Neutrophil (primary cell): ENCODE results near the gene GNAS-AS1.

ENCODE experiments used
- H3K27ac ChIP-seq: fragments of 200-600 bp; sonication (generic); 2 replicates; pipeline ENCODE4 v1.5.1; 2016; ENCODE audit warnings: mild to moderate bottlenecking, moderate library complexity
- H3K27me3 ChIP-seq: fragments of 200-600 bp; sonication (generic); 2 replicates; pipeline ENCODE4 v1.6.0; 2016; ENCODE audit warnings: mild to moderate bottlenecking
- H3K36me3 ChIP-seq: fragments of 200-600 bp; sonication (generic); 2 replicates; pipeline ENCODE4 v1.5.1; 2017
- H3K4me1 ChIP-seq, 2 experiments: fragments of 200-600 bp in 1 of 2; sonication (generic) in 1 of 2; 1 replicate in 1 of 2; 2 replicates in 1 of 2; pipeline versions ENCODE4 v1.5.1 to v1.6.1; 2013 to 2016; ENCODE audit warnings: low read depth in 1 of 2, low read length in 1 of 2, mild to moderate bottlenecking in 1 of 2, moderate library complexity in 1 of 2; ENCODE audit not compliant: control insufficient read depth in 1 of 2, insufficient read depth in 1 of 2
- H3K4me3 ChIP-seq, 2 experiments: fragments of 200-600 bp in 1 of 2; sonication (generic) in 1 of 2; 1 replicate in 1 of 2; 2 replicates in 1 of 2; pipeline ENCODE4 v1.5.1; 2013 to 2016; ENCODE audit warnings: low read depth in 1 of 2, low read length in 1 of 2, mild to moderate bottlenecking in 1 of 2, moderate library complexity in 1 of 2
- H3K9me3 ChIP-seq: fragments of 200-600 bp; sonication (generic); 2 replicates; pipeline ENCODE4 v1.5.1; 2016
- TF ChIP-seq, protein P1 (sequence below): fragments of 200-600 bp; sonication (generic); IDR thresholded peaks from 2 replicates; pipeline ENCODE4 v1.5.1; 2016; ENCODE audit warnings: antibody characterized with exemption

GNAS-AS1 gene

DNA sequence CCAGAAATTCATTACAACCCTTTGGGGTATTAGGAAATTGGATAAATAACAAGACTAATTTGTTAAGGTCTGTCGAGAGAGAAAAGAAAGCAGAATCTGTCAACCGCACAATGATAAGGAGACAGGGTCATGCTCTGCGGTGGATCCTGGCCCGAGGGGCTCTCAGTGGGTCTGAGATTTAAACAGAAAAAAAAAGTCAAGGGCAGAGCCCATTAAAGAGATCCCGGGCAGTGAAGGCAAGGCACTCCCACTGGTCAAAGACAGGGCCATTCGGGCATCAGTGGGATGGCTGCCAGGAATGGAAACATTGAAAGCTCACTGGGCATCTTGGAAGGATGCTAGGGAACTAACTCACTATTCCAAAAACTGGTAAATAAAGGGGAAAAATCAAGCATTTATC is 77.9 kb downstream of the GNAS-AS1 start:
- Histone ChIP-seq H3K4me1 (no peaks in the 10 kb centered on the region), H3K27ac (no peak overlapping the region), H3K27me3 (peaks cover 35% of the 10 kb centered on the region), H3K36me3 (no peaks in the 10 kb centered on the region), H3K4me3 (no peak overlapping the region), H3K9me3 (no peaks in the 10 kb centered on the region)
- TF ChIP-seq, protein P1, sequence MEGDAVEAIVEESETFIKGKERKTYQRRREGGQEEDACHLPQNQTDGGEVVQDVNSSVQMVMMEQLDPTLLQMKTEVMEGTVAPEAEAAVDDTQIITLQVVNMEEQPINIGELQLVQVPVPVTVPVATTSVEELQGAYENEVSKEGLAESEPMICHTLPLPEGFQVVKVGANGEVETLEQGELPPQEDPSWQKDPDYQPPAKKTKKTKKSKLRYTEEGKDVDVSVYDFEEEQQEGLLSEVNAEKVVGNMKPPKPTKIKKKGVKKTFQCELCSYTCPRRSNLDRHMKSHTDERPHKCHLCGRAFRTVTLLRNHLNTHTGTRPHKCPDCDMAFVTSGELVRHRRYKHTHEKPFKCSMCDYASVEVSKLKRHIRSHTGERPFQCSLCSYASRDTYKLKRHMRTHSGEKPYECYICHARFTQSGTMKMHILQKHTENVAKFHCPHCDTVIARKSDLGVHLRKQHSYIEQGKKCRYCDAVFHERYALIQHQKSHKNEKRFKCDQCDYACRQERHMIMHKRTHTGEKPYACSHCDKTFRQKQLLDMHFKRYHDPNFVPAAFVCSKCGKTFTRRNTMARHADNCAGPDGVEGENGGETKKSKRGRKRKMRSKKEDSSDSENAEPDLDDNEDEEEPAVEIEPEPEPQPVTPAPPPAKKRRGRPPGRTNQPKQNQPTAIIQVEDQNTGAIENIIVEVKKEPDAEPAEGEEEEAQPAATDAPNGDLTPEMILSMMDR, result no peak
